Measurements from ENCODE around the gene SOCS3.
"Not testable (repeated sequence)": the region's sequence is repeated elsewhere in the genome, so short reads cannot be mapped to it uniquely, and the experiment has no call there.

SOCS3 gene

DNA sequence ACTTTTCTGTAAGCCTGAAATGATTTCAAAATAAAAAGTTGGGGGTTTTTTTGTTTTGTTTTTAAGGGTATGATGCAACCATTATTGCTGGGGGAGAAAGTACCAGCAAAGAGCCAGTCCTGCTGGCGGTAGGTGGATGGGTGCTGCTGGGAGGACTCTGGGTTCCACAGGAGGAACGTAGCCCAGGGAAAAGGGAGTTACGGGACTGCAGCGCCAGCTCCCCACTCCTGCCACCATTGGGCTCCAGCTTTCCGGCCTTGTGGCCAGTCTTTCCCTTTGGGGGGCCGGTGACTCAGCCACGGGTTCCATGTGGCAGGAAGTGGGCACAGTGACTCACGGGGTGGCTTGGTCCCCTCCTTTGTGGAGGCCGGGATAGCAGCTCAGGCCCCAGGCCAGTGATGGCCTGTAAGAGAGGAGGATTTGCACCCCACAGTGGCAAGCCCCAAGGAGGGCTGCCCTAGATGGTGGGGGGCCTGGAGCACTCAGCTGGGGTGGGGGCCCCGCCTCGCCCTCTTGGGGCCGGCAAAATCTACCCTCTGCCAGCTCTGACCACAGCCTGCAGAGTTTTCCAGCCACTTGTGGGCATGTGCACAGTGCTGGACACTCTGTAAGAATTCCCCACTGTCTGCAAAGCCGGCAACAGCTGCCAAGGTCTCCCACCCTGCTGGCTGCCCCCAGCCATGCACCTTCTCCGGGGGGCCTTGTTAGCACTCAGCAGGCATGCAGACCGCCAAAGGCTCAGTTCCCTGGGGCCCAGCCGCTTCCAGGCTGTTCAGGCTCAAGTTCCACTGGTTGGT is 30.4 kb downstream of the SOCS3 start:
- no peak for DNase-seq (ENCODE audit: low spot score)

DNA sequence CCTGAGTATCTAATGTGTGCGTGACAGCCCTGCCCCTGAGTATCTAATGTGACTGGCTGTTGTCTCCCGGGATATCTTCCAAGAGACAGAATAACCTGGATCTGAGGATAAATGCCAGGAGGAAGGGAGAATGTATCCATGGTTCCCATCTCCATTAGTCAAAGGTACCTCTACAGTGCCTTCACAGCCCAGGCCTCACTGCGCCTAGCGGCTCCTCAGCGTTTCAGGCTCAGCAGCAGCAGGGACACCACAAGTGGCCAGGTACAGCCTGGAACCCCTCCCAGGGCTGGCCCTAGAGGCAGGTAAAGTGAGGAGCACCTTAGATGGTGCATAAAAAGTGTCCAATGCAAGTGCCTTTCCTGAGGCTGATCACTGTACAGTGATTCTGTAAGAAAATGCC is 32.0 kb downstream of the SOCS3 start:
- no peak for DNase-seq (ENCODE audit: low spot score)

DNA sequence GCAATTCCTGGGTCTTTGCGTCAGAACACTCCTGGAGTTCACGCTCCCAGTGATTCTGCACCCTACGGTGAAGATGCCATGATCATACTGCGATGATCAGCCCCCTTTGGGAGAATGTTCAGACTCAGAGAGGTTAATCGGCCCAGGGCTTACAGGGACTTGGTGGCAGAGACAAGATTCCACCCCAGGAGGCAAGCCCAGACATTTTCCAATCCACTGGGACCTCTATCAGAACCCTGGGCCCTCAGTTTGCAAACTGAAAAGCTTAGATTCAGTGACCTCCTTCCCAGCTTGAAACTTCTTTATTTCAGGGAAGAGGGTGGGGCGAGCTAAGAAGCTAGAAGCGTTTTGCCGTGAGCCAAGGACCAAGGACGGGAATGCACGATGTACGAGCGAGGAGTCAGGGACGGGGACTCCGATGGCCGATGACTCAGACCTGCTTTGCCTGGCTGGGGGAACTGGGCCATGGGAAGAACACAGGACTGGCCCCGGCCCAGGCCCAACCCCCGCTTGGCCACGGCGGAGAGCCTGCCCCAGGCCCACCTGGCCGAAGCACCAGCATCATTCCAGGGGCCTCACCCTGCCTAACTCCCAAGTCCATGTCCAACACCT is 34.7 kb downstream of the SOCS3 start:
- no peak for DNase-seq (ENCODE audit: low spot score)

DNA sequence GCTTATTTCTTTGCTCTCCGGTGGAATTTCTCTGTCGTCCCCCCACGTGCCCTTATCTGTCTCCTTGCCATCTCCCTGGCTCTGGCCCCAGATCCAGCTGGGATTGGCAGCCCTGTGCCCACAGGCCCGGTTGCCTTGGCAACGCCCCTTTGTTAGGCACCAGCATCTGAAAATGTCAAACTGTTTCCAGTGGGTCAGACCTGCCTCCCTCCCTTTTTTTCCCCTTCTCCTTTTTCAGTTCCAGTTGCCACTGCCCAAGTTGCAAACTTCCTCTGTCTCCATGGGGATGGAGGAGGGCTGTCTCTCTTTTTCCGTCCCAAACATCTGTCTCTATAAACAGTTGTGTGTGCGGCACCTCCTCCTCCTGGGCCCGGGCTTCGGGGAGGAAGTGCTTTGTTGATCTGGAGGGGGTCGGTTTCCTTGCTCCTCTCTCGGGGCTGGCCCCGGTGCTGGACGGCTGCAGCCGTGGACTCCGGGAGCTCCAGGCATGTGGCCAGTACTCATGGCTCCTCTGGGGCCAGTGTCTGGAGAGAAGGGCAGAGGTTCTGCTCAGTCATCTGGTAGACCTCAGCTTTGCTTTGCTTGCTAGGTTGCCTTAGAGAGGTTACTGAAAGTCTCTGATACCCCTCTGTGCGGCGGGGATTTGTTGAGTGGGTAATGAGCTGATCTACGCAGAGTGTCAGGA is 35.3 kb downstream of the SOCS3 start:
- peak; percentile 45 for DNase-seq (ENCODE audit: low spot score)

DNA sequence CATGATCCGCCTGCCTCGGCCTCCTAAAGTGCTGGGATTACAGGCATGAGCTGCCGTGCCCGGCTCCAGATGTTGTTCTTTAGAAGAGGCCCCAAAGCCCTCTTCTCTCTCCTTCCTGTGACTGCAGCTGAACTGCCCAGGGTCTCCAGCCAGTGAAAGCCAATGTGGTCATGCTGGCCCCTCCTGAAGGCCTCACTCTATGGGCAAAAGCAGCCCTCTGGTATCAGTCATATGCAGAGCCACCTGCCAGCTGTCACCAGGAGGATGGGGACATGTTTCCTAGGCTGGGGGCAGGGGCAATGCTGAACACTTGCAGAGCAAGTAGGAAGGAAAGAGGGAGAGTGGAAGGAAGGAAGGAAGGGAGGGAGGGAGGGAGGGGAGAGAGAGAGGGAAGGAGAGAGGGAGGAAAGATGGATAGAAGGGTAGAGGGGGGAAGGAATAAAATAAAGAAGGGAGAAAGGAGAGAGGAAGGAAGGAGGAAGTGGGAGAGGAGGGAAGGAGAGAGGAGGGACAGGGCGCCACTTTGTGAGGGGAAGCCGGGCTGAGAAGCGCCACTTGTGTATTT is 36.0 kb downstream of the SOCS3 start:
- no peak for DNase-seq (ENCODE audit: low spot score)

DNA sequence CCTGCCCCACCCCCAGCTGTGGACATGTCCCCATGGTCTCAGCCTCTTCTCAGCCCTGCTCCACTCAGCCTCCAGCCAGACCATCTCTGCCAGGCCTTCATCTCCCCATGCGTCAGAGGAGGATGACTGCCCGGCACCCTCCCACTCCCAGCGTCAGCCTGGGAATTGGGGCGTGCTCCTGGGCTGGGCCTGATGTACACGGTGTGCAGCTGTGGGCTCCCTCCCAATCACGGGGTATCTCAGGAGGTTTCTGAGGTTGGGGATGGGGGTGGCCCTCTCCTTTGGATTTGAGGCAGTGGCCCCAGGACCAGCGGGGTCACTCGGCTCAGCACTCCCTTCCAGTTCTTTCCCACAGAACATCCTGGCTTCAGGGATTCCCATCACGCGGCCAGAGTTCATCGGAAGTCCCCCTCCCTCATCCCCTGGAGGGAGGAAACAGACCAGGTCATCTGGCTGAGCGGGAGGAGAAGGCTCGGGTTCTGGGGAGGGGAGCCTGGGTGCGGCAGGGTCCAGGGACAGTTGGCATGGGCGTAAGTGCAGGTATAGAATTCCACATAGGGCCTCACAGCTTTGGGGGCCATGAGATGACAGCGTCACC is 36.9 kb downstream of the SOCS3 start:
- peak; percentile 33 for DNase-seq (ENCODE audit: low spot score)

DNA sequence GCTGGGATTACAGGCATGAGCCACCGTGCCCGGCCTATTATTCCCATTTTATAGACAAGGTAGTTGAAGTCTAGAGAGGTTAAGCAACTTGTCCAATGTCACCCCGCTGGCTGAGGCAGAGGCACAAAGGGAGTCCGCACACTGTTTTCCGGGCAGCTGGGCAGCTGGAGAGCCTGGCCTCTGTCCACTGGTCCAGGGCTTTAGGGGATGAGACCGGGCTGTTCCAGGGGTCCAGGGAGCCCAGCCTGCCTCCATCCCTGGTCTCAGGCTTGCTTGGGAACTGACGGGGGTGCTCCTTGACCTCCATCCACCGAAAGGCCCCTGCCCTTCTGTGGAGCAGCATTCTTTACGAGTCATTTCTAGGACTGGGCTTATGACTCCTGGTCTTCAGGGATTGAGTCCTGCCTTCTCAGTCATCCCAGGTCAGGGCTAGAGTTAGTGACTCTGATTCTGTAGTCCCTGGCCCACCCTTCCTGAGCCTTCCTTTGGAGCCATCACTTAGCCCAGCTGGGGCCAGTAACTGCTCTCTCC is 37.5 kb downstream of the SOCS3 start:
- no peak for DNase-seq (ENCODE audit: low spot score)

DNA sequence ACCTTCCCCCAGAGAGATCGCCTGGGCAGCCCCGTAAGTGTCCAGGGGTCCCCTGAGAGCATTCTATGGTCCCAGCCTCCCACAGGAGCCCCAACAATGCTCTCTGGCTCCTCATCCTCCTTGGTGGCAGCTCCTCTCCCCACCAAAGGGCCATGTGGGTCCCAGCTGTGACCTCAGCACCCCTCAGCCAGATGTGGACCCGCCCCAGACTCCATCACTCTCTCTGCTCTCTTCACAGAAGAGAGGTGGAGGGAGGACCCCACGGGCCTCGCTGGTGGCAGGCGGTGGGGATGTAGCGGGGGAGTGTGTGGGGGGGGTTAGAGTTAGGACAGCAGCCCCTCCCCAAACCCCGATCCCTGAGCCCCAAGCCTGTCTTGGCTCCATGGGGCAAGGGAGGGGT is 41.0 kb downstream of the SOCS3 start:
- DNase-seq (ENCODE audit: low spot score), result no peak

DNA sequence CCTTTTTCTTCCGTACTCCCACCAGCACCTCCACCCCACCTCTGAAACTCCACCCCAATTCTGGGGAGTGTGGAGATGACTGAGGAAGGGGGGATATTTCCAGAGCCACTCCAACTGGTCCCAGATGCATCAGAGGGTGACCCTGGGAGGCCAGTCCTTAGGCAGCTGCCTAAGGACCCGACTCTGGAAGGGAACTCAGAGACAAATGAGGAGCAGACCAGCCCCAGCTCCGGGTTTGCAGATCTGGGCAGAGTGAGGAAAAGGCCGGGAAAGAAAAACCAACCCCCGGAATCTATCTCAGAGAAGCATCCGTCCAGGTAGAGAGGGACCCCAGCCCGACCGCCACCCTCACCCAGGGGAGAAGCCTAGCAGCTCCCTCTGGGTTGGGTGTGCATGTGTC is 41.5 kb downstream of the SOCS3 start:
- no peak for DNase-seq (ENCODE audit: low spot score)

DNA sequence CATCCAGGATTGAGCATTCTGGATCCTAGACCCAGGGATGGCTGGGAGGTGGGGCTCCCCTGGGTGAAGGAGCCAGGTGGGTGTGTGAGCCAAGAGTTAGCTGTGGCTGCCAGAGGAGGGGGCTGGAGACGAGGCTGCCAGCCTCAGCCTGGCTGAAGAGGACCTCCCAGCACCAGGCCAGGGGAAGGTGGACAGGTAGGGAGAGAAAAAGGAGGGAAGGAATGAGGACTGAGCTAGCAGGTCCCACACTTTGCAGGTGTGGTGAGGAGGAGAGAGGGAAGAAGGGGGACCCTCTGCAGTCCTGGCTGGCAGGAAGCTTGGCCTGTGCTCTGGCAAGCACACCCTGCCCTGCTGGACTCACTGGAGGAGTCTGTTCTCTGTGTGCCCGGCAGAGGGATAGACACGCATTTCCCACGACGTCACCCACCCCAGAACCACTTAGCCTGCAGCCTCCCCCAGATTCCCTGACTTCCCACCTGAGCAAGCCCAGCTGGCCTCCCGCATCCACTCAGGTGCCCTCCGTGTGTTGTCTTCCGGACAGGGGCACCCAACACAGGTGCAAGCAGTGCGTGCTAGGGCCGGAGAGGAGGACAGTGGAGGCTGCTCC is 42.0 kb downstream of the SOCS3 start:
- no peak for DNase-seq (ENCODE audit: low spot score)

DNA sequence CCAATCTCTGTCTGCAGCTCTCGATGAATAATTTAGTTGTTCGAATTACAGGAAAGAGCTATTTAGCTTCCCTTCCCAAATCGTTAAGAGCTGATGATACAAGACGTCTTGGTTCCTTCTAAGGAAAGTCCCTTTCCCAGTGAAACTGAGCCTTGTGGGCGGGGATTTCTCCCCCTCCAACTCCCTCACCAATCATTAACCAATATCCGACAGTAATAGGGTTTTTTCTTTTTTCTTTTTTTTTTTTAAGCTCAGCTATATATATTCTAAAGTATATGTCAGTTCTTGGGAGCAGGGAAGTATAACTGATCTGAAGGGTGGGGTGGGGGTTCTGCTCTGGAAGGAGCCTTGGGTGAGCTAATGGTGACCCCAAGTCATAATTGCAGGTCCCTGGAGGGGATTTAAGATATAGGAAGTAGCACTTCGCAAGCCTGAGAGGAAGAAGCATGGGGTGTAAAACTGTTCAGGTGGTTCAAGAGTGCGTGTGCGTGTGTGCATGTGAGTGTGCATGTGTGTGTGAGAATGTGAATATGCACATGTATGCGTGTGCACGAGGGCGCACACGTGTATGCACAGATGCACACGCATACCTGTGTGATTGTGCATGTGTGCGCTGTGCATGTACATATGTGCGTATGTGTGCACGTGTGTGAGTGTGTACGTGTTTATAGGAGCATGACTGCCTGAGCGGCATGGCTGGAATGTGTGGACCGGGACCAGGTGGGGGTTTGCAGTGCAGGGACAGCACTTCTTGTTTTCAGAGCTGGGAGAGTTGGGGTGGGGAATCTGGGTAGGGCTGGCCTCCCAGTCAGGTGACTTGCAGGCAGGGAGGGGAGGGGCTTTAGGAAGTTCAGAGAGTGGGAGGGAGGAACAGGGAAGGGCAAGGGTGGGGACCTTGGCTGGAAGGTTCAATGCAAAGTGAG is 42.7 kb downstream of the SOCS3 start:
- no peak for DNase-seq (ENCODE audit: low spot score)

DNA sequence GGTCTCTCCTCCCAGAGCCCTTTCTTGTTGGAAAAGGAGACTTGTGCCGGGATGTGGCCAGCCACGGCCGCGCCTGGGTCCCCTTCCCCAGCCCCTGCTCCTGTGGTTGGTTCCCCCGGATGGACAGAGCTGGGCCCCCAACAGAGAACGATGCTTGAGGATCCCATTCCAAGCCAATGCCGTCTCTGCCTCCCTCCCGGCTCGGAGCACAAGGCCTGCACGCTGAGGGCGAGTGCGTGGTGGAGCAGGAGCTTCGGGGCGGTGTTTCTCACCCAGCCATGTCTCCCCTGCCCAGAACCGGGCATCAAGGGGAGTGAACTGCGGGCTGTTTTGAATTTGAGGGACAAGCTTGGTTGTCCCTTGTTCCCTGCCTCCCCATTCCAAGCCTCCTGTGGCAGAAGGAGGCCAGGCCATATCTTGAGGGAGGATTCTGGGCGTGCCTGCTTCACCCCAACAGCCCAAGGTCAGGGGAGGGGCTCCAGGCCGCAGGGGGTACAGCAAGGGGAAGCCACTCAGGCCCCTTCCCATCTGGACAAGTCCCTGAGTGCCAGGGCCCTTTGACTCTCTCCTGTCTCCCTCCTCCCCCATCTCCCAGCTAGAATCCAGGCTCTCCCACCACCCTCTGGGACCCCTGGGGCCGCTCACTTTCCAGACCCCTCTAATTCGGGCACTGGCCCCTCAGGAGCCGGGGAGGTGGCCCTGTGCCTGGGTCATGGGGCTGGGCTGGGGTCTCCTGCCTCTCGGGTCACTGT is 43.6 kb downstream of the SOCS3 start:
- no peak for DNase-seq (ENCODE audit: low spot score)

DNA sequence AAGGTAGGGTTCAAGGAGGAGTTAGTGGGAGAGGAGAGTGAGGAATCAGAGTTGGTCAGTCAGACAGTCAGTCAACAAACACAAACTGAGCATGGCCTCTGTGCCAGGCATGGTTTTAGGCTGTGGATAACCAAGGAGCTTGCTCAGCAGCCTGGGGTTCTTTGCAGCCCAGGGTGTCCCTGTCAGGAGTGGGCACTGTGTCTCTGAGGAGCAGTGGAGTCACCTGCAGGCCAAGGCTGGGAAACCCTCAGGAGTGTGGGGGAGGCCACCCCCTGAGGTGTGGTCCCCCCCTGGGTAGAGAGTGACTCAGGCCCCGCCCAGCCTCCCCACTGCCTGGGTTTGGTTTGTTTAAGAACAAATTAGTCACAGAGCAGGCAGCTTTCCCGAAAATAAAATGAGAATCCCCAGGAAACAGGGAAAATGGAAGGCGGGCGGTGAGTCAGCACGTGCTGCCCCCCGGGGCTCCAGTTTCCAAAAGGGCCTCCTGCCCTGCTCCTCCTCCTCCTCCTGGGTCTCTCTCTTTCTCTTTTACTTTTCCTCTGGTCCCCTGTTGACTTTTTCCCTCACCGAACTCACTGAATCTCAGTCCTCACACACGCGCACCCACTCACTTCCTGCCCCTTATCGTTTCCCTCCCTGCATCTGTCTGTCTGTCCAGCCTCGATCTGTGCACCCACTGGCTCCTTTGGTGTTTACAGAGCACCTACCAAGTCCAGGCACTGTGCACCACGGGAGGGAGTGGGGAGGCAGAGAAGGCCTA is 44.3 kb downstream of the SOCS3 start:
- DNase-seq (ENCODE audit: low spot score), result no peak

DNA sequence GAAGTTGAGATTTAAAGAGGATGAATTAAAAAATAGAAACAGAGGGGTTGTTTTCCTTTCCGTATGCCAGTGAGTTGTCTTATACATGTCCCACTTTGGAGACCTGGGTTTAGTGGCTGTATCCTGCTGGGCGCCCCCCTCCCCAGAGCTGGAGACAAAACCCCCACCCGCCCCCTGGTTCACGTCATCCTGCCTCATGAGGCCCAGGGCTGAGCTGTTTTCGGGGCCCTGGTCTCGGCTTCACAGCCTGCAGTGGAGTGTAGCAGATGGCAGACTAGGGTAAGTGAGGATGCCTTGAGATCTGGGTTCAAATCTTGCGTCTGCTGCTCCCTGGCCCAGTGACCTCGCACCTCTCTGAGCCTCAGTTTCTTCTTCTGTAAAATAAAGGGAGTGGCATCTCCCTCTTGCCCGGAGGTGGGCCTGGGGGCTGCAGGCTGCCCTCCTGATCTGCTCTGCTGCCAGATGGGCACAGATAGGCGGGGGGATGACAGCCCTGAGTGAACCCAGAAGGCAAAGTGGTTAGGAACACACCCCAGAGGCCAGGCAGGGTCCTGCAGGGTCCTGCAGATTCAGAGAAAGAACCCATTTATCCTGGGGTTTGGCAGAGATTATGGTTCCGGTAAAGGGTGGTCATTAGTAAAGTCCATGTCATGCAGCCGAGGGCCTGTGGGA is 45.1 kb downstream of the SOCS3 start:
- no peak for DNase-seq (ENCODE audit: low spot score)

DNA sequence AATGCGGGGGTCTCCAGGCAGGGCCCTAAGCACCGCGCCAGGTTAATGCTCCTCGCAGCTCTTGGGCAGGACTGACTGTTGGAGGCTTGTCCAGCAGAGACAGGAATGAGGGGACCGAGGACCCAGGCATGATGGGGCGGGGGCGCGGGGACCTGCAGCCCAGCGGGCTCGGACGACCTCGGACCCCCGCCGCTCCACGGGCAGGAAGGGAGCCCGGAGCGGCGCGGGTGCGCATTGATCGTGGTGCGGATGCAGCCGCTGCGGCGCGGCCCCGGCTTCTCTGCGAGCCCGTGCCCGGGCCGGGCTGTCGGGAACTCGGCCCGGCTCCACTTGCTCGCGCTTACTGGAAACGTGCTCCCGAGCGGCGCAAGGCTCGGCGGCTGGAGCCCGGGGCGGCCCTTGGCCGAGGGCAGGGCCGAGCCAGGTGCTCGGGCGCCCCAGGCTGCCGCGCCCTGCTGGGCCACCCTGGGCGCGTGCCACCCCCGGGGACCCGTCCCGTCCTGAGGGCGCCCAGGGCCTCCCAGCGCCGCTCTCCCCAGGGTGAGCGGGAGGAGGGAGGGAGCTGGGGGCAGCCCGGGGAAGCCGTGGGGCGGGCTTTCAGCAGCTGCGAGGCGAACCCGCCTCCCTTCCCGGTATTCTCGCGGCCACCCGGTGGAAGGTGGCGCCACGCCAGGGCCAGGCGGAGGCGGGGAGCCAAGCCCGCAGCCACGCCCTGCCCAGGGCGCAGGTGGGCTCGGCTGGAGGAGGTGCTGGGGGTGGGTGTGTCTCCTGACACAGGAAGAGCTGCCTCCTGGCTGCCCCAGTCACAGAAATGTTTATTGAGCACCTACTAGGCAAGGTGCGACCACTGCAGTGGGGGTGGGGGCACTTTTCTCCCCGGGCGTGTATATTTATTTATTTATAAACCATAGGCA is 45.9 kb downstream of the SOCS3 start:
- DNase-seq (ENCODE audit: low spot score), result peak; percentile 90

DNA sequence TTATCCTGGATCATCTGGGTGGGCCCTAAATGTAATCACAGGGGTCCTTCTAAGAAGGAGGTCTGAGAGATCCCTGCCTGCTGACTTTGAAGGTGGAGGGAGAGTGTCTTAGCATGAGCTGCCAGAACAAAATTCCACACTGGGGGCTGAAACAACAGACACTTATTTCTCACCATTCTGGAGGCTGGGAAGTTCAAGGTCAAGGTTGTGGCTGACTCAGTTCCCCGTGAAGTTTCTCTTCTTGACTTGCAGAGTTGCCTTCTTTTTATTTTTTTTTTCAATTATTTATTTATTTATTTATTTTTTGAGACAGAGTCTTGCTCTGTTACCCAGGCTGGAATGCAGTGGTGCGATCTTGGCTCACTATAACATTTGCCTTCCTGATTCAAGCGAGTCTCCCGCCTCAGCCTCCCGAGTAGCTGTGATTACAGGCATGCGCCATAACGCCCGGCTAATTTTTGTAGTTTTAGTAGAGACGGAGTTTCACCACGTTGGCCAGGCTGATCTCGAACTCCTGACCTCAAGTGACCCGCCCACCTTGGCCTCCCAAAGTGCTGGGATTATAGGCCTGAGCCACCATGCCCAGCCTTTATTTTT is 50.1 kb downstream of the SOCS3 start:
- DNase-seq (ENCODE audit: low spot score), result not testable (repeated sequence)
